HUES48 (cell line): Measurements from ENCODE around the gene RRAS2.

Experiments
- H3K27ac ChIP-seq: one replicate; pipeline ENCODE4 v1.7.0; 2013; ENCODE audit warnings: low read depth, low read length, inconsistent platforms
- H3K27me3 ChIP-seq: 2 replicates; pipeline ENCODE4 v1.6.1; 2013; ENCODE audit warnings: mild to moderate bottlenecking, low read length; ENCODE audit not compliant: control insufficient read depth, insufficient read depth
- H3K36me3 ChIP-seq: 2 replicates; pipeline ENCODE4 v1.6.1; 2013; ENCODE audit warnings: low read length; ENCODE audit not compliant: control insufficient read depth, insufficient read depth
- H3K4me1 ChIP-seq: 2 replicates; pipeline ENCODE4 v1.6.1; 2013; ENCODE audit warnings: mild to moderate bottlenecking, low read length; ENCODE audit not compliant: control insufficient read depth, insufficient read depth
- H3K4me3 ChIP-seq: 2 replicates; pipeline ENCODE4 v1.5.1; 2013; ENCODE audit warnings: mild to moderate bottlenecking, low read depth, low read length
- H3K9ac ChIP-seq: 2 replicates; pipeline ENCODE4 v1.6.1; 2013; ENCODE audit warnings: mild to moderate bottlenecking, low read depth, low read length, moderate library complexity
- H3K9me3 ChIP-seq: 2 replicates; pipeline ENCODE4 v1.6.1; 2013; ENCODE audit warnings: low read length; ENCODE audit not compliant: control insufficient read depth, insufficient read depth

RRAS2 gene

DNA sequence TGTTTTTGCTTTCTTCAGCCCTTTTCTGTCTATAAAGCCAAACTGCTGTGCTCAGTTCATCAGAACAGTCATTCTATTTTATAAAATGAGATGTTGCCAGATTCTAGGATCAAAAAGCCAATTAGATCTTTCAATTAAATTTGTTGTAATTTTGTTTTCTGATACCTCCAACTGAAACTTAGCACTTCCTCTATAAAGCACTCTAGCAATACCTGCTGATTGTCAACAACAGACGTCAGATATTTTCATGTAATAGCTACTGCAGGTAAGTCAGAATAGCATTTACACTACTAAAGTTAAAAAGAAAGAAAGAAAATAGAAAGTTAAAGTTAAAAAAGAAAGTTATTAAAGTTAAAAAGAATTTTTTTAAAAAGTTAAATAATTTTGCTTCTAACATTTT lies 19.6 kb downstream of the RRAS2 start:
- H3K9ac ChIP-seq = no peak overlapping the region

DNA sequence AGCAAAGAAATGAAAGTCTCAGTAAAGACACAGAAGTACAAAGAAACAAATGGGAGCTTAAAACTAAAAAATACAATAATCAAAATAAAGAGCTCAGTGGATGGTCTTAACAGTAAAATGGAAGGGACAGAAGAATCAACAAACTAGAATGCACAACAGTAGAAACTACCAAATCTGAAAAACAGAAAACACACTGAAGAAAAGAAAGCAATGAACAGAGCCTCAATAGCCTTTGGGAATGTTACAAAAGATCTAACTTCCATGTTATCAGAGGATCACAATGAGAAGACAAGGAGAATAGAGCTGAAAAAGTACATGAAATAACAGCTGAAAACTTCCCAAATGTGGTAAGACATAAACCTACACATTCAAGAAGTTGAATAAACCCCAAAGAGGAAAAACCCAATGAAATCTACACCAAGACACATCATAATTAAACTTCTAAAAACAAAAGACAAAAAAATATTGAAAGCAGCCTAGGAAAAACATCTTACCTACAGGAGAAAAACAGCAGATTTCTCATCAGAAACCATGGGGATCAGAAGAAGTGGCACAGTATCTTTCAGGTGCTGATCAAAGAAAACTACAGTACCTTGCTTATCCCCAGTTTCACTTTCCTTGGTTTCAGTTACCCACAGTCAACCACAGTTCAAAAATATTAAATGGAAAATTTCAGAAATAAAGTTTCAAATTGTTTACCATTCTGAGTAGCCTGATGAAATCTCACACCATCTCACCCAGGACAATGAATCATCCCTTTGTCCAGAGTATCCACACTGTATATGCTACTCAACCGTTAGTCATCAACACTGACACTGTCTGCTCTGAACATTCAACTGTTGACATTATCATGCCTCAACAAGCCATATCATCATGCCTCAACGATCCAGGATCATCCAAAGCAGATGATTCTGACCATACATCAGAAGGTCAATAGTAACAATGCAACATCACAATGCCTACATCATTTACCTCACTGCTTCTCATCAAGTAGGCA lies 22.2 kb downstream of the RRAS2 start:
- H3K27me3 ChIP-seq = no peaks in the 10 kb centered on the region
- no peak overlapping the region for H3K4me3 ChIP-seq
- no peaks in the 10 kb centered on the region for H3K9me3 ChIP-seq
- H3K9ac ChIP-seq = no peak overlapping the region
- no peaks in the 10 kb centered on the region for H3K36me3 ChIP-seq
- H3K27ac ChIP-seq = peak overlapping the region; percentile 49
- peaks cover 82% of the 10 kb centered on the region for H3K4me1 ChIP-seq

More for the DNA sequence above, 19.6 kb downstream of the RRAS2 start:
- H3K27me3 ChIP-seq = no peaks in the 10 kb centered on the region
- H3K9me3 ChIP-seq = no peaks in the 10 kb centered on the region
- no peaks in the 10 kb centered on the region for H3K36me3 ChIP-seq
- peaks cover 87% of the 10 kb centered on the region for H3K4me1 ChIP-seq
- H3K4me3 ChIP-seq = no peak overlapping the region
- peak overlapping the region; percentile 96 for H3K27ac ChIP-seq

DNA sequence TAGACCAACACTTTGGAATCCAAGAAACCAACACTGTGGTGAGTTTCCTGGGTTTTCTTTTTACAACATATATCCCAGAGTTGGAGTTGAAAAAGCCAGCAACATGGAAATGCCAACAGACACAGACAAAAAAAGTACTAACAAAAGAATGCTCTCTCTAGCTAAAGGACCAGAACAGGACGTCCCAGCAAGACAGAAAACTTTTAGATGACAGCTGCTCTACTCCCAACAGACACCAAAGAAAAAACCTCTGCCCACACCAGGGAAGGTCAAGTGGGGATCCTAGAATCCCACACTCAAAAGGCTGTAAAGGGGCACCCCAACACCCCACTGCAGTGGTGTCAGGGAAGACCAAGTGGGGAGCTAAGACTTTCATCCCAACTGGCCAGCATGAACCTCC lies 23.3 kb downstream of the RRAS2 start:
- no peaks in the 10 kb centered on the region for H3K27me3 ChIP-seq
- H3K27ac ChIP-seq = peak overlapping the region; percentile 17
- no peak overlapping the region for H3K9ac ChIP-seq
- H3K4me3 ChIP-seq = no peak overlapping the region
- no peaks in the 10 kb centered on the region for H3K36me3 ChIP-seq
- peaks cover 83% of the 10 kb centered on the region for H3K4me1 ChIP-seq
- no peaks in the 10 kb centered on the region for H3K9me3 ChIP-seq

DNA sequence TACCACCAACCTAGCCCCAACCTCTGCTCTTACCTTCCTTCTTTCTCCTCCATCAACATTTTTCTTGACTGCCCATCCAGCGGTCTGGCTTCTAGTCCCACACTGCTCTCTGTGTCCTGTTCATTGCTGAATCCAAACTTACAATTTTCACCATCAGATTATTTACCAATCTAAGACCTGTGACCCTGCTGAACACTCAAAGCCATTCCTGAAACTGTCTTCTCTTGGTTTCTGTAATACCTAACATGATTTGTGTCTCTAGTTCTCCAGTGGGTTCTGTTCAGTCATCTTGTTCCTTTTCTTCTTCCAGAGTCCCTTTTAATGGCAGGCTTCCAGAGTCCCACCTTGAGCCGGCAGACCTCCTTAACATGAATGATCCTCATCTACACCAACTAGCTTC lies 24.1 kb downstream of the RRAS2 start:
- peaks cover 85% of the 10 kb centered on the region for H3K4me1 ChIP-seq
- H3K27ac ChIP-seq = peak overlapping the region; percentile 11

DNA sequence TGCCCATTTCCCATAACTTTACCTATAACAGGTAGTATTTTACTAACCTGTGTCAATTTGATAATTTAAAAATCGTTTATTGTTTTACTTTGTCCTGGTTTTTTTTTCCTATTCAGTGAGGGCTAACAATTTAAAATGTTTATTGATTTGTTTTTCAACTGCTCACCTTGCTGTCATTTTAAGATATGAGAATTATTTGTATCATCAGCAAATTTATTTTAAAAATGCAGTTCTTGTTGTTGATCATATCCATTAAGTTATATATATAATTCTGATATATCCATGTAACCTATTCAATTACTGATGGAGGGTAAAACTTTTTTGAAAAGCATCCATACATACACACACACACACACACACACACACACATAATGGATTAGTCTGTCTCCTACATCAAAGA lies 24.8 kb downstream of the RRAS2 start:
- H3K36me3 ChIP-seq = no peaks in the 10 kb centered on the region
- no peak overlapping the region for H3K27ac ChIP-seq
- peaks cover 85% of the 10 kb centered on the region for H3K4me1 ChIP-seq
- no peaks in the 10 kb centered on the region for H3K27me3 ChIP-seq
- H3K4me3 ChIP-seq = no peak overlapping the region
- no peaks in the 10 kb centered on the region for H3K9me3 ChIP-seq
- no peak overlapping the region for H3K9ac ChIP-seq

More for the DNA sequence above, 24.1 kb downstream of the RRAS2 start:
- Histone ChIP-seq H3K36me3 (no peaks in the 10 kb centered on the region), H3K9ac (no peak overlapping the region), H3K27me3 (no peaks in the 10 kb centered on the region), H3K4me3 (no peak overlapping the region), H3K9me3 (no peaks in the 10 kb centered on the region)

DNA sequence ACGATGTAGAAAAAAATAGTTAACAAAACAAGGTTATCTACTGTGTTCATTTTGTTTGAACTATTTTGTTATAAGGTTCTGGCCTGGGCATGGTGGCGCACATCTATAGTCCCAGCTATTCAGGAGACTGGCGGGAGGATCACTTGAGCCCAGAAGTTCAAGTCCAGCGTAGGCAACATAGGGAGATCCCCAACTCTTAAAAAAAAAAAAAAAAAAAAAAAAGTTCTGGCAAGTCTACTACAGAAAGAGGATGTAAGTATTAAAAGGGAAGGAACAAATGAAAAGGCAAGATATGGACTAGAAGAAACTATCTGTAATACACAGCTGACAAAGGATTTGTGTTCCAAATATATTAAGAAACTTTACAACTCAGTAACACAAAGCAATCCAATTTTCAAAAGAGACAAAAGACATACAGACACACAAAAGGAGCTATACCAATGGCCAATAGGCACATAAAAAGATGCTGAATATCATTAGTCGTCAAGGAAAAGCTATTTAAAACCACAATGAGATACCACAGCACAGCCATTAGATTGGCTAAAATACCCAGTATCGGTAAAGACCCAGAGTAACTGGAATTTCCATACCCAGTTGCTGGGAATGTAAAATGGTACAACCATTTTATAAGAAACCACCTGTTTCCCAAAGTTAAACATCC lies 27.4 kb downstream of the RRAS2 start:
- H3K4me3 ChIP-seq = no peak overlapping the region
- H3K36me3 ChIP-seq = no peaks in the 10 kb centered on the region
- H3K9me3 ChIP-seq = no peaks in the 10 kb centered on the region
- H3K4me1 ChIP-seq = peaks cover 70% of the 10 kb centered on the region
- peak overlapping the region; percentile 6 for H3K27ac ChIP-seq
- H3K27me3 ChIP-seq = no peaks in the 10 kb centered on the region
- H3K9ac ChIP-seq = no peak overlapping the region

DNA sequence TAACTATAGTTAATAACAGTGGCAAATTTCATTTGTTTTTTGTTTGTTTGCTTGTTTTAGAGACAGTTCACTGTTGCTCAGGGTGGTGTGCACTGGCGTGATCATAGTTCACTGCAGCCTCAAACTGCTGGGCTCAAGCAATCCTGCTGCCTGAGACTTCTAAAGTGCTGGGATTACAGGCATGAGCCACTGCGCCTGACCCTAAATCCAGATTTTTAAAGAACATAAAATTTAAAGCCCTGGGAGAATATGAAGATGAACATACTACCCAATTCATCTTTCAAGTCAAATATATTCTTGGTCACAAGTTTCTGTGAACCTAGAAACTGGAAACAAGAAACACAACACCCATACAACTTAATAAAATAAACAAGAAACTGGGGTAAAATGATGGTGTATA lies 28.1 kb downstream of the RRAS2 start:
- Histone ChIP-seq H3K27me3 (no peaks in the 10 kb centered on the region), H3K27ac (peak overlapping the region; percentile 45), H3K9me3 (no peaks in the 10 kb centered on the region), H3K4me1 (peaks cover 70% of the 10 kb centered on the region), H3K4me3 (no peak overlapping the region), H3K9ac (no peak overlapping the region), H3K36me3 (no peaks in the 10 kb centered on the region)

DNA sequence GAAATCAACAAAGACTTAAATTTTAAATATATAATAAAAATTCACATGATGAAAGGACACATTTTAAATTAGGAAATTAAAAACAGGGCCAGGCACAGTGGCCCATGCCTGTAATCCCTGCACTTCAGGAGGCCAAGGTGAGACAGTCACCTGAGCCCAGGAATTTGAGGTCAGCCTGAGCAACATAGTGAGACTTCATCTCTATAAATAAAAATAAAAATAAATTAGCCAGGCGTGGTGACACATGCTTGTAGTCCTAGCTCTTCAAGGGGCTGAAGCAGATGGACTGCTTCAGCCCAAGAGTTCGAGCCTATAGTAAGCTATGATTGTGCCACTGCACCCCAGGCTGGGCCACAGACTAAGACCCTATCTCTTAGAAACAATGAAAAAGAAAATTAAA lies 29.3 kb downstream of the RRAS2 start:
- Histone ChIP-seq H3K27ac (peak overlapping the region; percentile 18), H3K4me3 (no peak overlapping the region), H3K9ac (no peak overlapping the region)

DNA sequence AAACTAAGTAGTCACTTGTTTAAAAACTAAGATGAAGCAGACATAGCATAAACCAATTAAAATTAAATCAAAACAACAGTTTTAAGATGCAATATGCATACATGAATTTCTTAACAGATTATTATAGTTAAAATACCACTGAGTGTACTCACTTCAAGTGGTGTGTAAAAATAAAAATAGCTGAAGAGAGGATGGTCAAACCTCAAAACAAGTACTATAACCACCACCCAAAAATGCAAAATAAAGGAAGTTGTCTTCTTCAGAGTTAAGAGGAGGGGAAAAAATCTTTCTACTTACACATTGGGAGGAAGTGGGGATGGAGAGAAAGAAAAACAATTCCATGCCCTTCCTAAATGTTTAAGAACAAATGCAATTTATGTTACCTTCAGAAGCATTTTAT lies 31.9 kb downstream of the RRAS2 start:
- Histone ChIP-seq H3K9ac (no peak overlapping the region; the same call in 1 of the 2 replicates), H3K27ac (no peak overlapping the region), H3K4me3 (0 out of 2 replicates have a peak overlapping the region, but pooled peaks have one; percentile 1), H3K9me3 (no peaks in the 10 kb centered on the region), H3K27me3 (no peaks in the 10 kb centered on the region), H3K4me1 (peaks cover 55% of the 10 kb centered on the region), H3K36me3 (no peaks in the 10 kb centered on the region)

More for the DNA sequence above, 29.3 kb downstream of the RRAS2 start:
- H3K27me3 ChIP-seq = no peaks in the 10 kb centered on the region
- H3K36me3 ChIP-seq = no peaks in the 10 kb centered on the region
- peaks cover 63% of the 10 kb centered on the region for H3K4me1 ChIP-seq
- H3K9me3 ChIP-seq = no peaks in the 10 kb centered on the region

DNA sequence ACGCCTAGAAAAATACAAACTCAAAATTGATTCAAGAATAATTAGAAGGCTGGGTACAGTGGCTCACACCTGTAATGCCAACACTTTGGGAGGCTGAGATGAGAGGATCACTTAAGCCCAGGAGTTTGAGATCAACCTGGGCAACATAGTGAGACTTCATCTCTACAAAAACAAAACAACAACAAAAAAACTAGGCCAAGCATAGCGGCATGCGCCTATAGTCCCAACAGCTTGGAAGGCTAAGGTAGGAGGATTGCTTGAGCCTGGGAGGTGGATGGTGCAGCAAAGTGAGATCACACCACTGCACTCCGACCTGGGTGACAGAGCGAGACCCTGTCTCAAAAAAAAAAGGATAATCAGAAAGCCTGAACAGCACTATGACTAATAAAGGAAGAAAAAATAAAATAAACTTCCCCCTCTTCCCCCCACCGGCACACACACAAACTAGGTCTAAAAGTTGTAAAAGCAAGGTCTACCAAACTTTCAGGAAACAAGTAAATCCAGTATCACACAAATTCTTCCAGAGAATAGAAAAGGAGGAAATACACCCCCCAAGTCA lies 35.8 kb downstream of the RRAS2 start:
- H3K9me3 ChIP-seq = no peaks in the 10 kb centered on the region
- no peak overlapping the region for H3K27ac ChIP-seq
- H3K9ac ChIP-seq = no peak overlapping the region
- H3K27me3 ChIP-seq = no peaks in the 10 kb centered on the region
- H3K36me3 ChIP-seq = no peaks in the 10 kb centered on the region
- H3K4me1 ChIP-seq = peaks cover 54% of the 10 kb centered on the region
- no peak overlapping the region for H3K4me3 ChIP-seq

DNA sequence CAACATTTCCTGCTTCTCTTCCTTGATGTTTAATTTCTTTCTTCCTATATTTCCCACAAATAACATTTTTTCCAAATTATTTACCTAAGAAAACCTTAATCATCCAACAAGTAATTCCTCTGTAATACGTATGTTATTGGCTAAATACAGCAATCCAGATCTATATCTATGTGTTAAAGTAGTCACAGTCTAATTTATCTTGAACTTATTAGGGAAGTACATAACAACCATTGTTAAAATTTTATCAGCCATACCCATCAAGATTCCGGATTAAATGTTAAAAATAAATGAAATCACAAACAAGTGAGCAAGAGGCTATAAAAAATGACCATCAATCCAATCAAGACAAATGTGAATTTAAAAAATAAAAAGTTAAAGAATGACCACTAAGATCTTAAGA lies 36.5 kb downstream of the RRAS2 start:
- H3K9ac ChIP-seq = no peak overlapping the region
- peaks cover 53% of the 10 kb centered on the region for H3K4me1 ChIP-seq
- H3K9me3 ChIP-seq = no peaks in the 10 kb centered on the region
- no peak overlapping the region for H3K4me3 ChIP-seq
- no peaks in the 10 kb centered on the region for H3K36me3 ChIP-seq
- no peak overlapping the region for H3K27ac ChIP-seq
- no peaks in the 10 kb centered on the region for H3K27me3 ChIP-seq
